Pons (tissue), 1 donor: Measurements from ENCODE around the gene VENTX.
A peak's percentile ranks its signal among the peaks of the same experiment; 100 is the strongest.

Source experiments
- DNase-seq: peaks from one replicate; pipeline ENCODE4 v3.0.0-alpha.2; 2016; ENCODE audit warnings: low spot score

VENTX gene

DNA sequence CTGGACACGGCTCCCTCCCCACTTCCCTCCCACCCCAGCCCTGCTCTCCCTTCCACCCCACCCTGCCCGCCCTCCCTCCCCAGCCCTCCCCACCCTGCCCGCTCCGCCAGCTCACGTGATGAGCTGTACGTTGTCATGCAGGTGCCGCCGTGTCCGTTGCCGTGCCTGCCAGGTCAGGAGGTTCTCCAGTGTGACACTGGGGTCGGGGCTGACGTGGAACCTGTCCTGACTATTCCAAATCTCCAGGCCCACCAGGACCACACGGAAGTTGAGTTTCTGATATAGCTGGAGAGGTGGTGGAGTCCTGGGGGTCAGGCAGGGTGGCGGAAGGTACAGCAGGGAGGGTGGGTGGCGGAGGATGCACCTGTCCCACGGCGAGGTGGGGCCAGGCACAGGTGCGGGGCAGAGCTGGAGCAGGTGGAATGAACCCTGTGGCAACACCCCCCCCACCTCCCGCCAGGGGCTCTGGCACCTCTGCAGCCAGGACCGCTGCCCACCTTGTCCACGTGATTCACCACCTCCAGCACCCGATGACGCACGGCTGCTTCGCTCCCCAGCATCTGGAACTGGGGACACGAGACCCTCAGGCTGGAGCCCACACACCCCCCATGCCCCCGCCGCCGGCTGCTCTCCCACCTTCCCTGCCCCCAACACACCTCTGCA is 34.8 kb downstream of the VENTX start:
- DNase-seq = no peak

DNA sequence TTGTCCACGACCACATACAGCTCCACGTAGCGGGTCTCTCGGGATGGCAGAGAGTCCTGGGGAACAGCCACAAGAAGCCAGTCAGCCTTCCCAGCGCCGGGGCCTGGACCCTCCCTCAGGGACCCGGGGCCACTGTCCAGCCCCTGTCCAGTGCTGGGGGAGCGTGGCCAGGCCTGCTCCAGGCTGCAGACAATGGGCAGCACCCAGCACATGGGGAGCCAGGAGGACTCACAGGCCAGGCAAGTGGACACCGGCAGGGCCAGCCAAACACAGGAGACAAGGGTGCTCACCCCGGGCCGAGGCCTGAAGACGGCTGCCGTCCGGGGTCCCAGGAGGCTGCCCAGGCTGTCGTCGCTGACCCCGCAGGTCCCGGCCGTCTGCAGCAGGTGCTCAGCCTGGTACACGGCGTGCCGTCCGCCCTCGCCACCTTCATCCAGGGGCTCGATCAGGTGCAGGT is 35.3 kb downstream of the VENTX start:
- no peak for DNase-seq

DNA sequence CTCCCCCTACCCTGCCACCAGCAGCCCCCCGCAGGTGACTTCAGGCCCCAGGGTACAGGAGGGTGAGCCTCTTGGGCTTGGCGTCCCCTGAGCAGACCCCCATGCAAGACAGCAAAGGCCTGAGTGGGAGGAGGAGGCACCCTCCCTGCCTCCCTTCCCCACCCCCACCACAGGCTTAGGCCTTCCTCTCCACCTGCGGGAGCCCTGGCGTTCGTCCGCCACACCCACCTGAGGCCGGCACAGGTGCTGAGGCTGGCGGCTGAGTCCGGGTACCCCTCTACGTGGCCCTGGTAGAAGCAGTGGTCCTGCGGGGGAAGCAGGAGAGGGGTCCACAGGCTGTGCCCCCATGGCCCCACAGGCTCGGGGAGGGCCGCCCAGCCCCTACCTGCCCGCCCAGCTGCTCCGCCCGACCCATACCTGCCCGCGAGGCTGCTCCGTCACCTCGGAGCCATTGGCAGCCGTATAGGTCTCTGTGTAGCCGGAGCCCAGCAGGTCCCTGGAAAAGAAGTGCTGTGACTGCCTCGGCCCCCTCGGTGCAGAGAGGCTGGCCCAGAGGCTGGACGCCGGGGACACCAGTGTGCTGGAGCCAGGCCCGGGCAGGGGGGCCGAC is 36.0 kb downstream of the VENTX start:
- DNase-seq = no peak

DNA sequence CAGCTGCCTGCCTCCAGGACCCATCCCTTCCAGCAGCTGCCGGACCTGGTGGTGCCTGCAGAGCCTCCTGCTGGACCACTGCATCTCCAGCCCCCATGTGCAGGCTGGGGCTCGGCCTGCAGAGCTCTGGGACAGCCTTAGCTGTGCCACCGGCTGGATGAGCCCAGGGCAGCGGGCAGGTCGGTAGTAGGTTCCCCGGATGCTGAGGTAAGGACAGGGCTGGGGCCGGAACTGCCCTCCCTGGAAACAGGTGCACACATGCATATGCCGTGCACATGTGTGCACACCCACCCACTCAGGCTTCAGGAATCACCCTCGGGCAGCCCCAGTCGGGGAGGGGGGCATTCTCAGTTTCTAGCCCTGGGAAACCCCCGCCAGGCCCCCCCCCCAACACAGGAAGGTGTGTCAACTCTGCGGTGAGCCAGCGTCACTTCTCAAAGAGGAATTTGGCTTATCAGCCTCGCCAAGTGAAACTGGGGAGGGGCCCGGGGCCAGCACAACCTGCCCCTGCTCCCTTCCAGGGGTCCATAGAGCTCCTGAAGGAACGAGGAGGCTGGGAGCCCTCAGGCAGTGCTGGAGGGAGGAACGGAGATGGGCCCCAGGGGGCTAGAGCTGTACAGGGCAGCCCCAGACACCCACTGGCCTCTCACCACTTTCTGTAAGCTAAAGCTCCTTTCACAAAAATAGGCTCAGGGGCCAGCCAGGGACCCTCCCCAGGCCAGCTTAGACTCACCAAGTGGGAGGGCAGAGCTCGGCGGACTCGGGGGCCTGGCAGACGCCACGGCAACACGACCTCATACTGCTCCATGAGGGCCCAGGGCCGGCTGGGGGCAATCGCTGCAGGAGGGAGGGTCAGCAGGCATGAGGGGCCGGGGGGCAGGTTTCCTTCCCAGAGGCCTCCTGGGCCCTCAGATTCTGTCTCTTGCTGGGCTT is 37.4 kb downstream of the VENTX start:
- no peak for DNase-seq

DNA sequence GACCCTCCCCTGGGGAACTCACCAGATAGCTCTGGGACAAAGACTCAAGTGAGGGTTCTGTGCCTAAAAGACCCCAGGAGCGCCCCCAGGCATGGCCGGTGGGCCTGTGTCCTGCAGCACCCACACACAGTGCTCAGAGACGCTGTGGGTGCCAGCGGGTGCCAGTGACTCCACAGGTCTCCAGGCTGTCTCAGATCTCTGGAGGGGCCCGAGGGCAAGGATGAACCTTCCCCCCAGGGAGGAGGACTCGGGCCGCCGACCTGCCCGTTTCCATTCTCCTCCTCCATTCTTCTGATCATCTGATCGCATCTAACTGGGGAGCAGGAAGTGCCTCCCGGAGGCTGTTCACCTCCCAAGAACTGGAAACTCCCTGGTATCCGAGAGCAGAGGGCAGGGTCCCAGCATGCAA is 38.0 kb downstream of the VENTX start:
- DNase-seq = no peak

DNA sequence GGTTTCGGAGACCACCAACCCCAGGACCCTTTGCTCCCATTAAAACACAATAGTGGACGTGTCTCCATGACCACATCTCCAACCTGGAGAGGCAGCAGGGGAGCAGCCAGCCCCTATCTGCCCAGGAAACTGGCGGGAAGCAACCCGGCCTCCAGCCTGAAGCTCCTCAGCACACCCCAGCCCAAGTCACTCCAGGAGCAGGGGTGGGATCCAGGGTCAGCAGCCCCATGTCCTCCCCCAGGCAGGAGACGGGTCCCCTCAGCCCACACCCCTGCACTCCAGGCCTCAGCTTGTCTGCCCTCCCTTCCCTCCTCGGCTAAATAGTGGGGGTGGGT is 38.4 kb downstream of the VENTX start:
- DNase-seq = no peak

DNA sequence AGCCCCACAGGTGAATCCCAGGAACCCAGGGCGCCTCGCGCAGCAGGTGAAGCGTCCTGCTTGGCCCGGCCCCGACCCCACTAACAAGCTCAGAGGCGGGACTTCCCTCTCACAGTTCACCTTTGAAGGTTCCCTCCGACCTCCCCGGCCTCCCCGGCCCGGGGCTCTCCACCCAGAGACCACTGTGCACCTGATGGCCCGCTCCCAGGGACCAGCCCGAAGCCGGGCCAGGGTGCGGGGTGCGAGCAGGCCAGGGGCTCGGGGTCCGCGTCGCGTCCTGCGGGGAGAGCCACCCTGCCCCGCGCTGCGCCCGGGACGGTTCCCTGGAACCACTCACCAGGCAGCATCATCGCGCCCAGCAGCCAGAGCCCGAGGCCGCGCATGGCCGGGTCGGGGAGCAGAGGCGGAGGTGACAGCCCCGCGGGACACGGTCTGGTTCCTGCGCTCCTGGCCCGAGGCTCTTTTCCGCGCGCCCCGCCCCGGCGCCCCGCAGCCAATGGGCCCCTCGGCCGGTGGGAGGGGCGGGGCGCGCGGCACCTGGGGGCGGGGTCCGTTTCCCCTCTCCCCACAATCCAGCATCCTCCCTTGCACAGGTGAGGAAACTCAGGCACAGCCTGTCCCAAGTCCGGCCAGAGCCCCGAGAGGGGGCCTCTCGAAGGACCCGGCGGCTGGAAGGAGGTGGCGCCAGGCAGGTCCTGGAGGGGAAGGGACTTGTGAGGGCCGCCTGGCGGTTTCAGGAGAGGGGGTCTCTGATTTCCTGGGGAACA is 39.0 kb downstream of the VENTX start, which contains the start of gene ADAM8:
Gene ADAM8 (minus strand): TSS at position 434 of the 767 bp plus-strand sequence. CDS start 51 bp downstream, at position 383.
- no peak for DNase-seq

DNA sequence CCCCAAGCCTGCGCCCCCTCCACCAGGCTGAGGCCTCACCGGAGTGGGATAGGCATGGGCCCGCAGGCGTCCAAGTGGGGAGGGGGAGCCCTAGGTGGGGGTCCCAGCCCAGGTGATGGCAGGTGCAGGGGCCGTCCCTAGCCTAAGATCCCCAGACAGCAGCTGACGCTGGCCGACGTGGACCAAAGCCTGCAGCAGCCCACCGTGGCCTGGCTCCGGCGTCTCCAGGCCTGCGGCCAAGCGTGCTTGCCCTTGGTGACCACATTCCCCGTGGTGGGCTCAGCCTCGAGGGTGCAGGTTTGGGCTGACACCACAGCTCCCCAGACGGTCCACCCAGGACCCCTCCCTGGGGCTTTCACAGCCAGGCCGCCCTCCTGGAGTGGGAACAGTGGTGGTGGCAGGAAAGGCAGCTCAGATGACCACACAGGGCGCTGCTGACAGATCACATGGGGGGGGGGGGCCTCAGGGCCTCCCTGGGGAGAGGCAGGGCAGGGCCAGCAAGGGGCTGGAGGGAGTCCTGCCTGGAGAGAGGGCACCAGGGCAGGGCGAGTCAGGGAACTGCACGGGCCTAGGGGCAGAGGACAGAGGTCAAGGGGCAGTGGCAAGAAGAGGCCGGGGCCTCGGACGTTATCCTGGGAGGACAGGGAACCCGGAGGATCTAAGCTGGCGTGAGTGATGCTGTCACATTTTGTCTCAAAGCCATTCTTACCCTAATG is 39.8 kb downstream of the VENTX start:
- no peak for DNase-seq

DNA sequence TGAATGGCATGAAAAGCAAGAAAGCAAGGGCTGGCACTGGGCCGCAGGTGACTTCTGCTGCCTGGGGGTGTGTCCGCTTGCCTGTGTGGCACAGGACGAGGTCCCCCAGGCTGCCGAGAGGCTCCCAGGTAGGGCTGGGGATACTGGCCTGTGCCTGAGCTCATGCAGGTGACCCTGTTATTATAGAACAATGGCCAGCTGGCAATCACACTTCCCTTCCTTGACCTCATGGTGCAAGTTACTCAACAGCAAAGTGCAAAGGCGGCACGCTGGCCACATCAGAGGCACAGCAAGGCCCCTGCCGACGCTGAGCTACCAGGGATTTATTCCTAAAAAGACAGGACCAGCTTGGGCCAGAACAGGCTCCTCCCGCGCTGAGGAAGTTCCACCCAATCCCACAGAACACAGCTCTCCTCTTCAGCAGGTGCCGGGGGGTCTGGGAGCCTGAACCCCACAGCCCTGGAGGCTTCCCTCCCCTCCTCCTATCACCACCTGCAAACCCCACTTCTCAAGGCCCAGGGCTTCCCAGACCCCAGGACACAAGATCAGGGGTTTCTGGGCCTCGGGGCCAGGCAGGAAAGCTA is 40.4 kb downstream of the VENTX start:
- no peak for DNase-seq

DNA sequence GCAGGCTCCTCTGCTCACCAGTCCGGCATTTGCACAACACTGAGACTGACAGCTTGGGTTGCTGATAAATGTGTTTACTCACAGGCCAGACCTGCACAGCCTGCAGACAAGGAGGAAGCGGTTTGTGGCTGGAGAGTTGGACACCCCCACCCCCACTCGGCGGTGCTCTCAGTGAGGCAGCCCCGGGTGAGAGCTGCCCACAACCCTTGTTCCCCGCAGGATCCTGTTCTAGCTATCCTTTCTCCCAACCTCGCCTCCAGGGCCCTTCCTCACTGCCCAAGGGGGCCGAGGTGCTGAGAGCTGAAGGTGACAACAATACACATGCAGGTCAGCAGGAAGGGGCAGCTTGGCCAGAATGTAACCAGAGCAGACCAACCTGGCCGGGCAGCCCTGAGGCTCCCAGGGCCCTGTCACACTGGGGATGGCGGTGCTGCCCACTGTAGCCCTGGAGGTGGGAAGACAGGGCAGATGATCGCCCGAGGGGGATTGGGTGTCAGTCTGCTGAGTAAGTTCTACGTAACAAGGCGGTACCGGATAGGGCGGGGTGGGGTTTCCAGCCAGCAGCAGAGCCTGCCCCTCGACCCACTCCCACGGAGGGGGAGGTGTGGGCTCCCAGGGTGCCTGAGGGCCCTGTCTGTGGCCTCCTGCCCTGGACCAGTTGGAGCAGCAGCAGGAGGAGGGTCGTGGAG is 41.1 kb downstream of the VENTX start:
- peak; percentile 17 for DNase-seq

DNA sequence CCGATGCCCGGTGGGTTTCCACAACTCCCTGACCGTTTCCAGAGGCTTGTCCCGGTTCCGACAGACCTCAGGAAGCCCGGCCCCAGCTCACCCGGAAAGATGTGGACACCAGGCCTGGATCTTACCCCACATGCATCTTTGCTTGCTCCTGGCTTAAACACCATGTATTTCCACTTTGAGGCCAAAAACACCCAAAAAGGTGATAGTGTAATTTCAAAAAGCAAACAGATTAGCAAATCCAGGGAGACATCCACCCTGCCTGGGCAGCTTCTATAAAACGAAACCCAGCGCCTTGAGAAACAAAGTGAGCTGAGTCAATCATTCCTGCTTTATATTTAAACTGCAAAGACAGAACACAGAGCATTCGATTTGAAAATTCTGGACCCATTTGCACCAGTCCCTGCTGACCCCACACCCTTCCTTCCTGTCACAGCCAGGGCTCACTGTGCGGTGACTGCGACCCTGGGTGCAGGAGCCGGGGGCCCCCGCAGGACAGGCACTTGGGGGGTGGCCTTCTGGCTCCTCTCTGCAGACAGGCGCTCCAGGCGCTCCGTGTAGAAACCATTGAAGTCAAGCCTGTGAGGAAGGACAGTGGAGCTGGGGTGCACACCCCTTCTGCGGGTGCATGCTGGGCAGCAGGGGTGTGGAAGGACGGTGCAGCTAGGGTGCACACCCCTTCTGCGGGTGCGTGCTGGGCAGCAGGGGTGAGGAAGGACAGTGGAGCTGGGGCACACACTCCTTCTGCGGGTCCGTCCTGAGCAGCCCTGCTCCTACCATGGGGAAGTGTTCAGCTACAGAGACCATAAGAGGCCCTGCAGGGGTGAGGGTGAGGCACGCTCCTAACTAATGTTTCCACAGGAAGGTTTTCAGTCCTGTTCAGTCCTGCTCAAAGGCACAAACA is 41.9 kb downstream of the VENTX start:
- no peak for DNase-seq

DNA sequence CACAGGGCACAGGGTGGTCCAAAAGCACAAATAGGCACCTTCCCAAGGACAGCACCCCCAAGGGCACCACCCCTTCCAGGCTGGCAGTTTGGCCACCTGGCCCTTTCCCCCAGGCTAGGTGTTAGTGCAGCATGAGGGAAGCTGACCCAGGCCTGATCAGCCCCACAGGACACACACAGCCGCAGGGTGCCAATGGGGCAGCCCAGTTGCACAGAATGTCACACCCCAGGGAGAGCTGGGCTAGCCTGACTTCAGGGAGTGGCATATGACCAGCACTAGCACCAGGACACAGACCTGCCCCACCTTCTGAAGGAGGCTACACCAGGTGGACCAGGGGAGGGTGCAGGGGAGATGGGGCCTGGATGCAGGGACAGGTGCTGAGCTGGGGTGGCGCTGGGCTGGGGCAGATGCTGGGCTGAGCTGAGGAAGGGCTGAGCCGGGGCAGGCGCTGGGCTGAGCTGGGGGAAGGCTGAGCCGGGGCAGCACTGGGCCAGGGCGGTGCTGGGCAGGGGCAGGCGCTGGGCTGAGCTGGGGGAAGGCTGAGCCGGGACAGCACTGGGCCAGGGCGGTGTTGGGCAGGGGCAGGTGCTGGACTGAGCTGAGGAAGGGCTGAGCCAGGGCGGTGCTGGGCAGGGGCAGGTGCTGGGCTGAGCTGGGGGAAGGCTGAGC is 42.9 kb downstream of the VENTX start:
- no peak for DNase-seq

DNA sequence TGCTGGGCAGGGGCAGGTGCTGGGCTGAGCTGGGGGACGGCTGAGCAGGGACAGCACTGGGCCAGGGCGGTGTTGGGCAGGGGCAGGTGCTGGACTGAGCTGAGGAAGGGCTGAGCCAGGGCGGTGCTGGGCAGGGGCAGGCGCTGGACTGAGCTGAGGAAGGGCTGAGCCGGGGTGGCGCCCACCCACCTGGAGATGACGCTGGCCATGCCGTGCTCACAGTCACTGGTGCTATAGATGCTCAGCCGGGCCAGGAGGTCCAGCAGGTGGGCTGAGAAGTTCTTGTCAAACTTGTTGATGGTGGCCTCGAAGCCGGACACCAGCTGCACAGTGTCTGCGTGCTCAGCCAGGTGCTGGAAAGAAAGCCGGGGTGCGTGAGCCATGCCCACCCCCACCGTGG is 43.4 kb downstream of the VENTX start:
- no peak for DNase-seq

DNA sequence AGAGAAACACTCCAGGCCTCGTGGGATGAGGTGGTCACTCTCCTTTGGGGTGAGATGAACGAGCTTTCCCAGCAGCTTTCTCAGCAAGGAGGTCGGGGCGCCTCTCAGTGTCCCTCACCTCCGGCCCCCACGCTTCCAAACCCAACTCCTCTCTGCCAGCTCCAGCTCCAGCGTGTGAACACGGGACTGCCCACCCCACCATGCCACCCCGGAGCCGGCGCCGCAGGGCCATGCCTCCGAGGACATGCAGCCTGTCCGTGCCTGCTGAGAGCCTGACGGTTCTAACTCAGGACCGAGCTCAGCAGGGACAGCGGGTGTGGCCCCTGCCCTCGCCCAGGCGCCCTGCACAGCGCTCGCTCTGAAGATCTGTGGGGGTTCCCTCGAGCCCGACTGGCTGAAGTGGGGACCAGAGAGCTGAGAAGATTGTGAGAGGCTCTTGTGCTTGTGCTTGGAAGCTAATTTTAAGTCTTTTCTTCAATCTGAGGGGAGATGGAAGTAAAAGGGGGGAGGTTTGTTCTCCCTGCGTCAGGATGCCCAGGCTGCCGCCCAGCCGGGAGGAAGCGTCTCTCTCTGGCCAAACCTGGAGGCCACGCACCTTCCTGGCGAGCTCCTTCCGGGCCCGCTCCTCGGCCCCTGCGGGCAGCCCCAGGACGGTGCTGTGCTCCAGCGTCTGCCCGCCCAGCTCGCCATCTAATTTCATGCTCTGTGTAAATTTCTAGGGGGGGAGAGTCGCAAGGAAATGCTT is 44.1 kb downstream of the VENTX start:
- no peak for DNase-seq

DNA sequence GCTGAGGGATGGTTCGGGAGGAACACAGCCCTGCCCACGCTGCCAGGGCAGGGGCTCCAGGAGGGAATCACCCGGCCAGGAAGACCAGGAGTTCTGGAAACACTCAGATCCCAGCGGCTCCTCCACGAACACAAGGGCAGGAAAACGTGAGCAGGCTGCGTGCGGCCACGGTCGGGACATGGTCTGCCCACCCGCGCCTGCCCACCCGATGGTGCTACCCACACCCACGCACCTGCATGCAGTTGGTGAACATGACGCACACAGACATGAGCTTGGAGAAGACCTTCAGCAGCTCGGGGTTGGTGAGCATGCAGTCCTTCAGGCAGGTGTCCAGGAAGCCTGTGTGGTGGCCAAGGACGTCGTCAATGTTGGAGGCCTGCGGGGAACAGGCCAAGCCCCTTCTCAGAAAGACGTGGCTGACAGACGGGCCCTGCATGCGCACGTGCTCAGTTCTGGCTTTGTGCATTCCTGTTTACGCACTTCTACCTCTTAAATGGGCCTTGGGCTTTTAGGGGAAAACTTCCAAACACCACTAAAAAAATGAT is 45.3 kb downstream of the VENTX start:
- DNase-seq = no peak

DNA sequence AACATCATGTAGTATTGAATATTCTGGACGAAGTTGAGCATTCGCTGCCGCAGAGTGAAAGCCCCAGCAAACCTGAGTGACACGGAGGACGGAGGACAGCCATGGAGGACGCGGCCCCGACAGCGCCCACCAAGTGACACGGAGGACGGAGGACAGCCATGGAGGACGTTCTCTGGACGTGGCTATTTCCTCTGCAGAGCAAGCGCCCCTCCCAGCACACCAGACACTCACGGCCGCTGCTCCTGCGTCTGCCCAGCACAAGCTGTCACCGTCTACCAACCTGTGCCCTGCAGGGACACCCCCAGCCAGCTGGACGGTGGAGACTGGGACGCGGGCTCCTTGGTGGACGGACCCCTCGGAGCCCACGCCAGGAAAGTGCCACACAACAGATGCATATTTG is 46.3 kb downstream of the VENTX start:
- DNase-seq = no peak

DNA sequence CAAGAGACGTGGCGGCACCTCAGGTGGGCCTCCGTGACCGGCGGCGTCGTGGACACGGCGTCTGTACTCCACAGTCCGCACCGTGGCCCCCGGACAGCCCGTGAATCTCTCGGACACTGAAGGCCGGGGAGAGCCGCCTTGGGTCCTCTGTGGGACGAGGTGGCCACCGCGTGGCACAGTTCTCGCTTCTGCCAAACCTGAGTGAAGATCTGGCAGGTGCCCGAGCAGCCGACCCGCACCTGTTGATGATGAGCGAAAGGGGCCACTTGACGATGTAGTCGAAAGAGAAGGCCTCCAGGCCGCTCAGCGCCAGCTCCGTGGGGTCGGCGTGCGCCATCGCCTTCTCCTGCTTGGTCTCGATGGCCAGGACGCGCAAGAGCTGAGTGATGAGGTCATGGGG is 47.6 kb downstream of the VENTX start:
- DNase-seq = no peak

DNA sequence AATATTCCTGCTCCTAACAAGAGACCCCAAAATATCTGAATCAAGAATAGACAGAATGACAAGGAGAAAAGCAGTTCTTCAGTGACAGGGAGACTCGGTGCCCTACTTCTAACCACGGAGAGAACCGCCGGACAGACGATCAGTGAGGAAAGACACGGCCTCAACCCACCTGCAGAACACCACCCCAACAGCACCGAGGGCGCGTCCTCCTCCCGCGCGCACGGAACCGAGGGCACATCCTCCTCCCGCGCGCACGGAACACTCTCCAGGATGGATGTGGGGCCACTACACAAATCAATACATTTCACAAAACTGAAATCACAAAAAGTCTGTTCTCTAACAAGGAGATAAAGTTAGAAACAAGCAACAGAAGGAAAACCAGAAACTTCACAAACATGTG is 48.7 kb downstream of the VENTX start:
- DNase-seq = no peak
